K562 (cell line): ENCODE measurements around the gene RFC2. TPM values are rescaled to one million over a fixed set of nuclear protein-coding genes. Genes with fewer than 3 reads are reported as not detected.

Experiments
- ATF1 ChIP-seq, 2 experiments: fragments of 450-650 bp in 1 of 2; IDR thresholded peaks; 2 replicates each; pipeline ENCODE4 v1.6.1; 2016; ENCODE audit warnings: missing compliant biosample characterization in 1 of 2, missing genetic modification characterization in 1 of 2
- CBFA2T2 ChIP-seq: fragments of 450-650 bp; conservative IDR thresholded peaks from 2 replicates; pipeline ENCODE4 v1.6.1; 2017; ENCODE audit warnings: mild to moderate bottlenecking
- CEBPB ChIP-seq: fragments of 450-650 bp; IDR thresholded peaks from 2 replicates; pipeline ENCODE4 v1.6.1; 2016; ENCODE audit warnings: missing genetic modification characterization, missing compliant biosample characterization
- CREM ChIP-seq: IDR thresholded peaks from 2 replicates; pipeline ENCODE4 v1.6.1; 2014; ENCODE audit warnings: antibody characterized with exemption, low read depth
- ELF1 ChIP-seq: fragments of 200-800 bp; sonication (Bioruptor generic); IDR thresholded peaks from 2 replicates; pipeline ENCODE4 v1.6.1; 2016; ENCODE audit warnings: missing genetic modification characterization, missing compliant biosample characterization
- FOXP1 ChIP-seq: sonication (generic); formaldehyde crosslinking; IDR thresholded peaks from 2 replicates; pipeline ENCODE4 v1.8.0; 2022; ENCODE audit warnings: mild to moderate bottlenecking, missing genetic modification reagents
- NR2C1 ChIP-seq, 2 experiments: fragments of 450-650 bp; IDR thresholded peaks; 2 replicates each; pipeline ENCODE4 v1.6.1; 2017; ENCODE audit warnings: mild to moderate bottlenecking in 2 of 2, antibody characterized with exemption in 1 of 2, inconsistent platforms in 1 of 2, missing compliant biosample characterization in 1 of 2, missing genetic modification characterization in 1 of 2
- PHTF2 ChIP-seq: fragments of 250-450 bp; sonication (Bioruptor Pico); IDR thresholded peaks from 2 replicates; pipeline ENCODE4 v1.5.0; 2021; ENCODE audit warnings: mild to moderate bottlenecking
- RBFOX2 ChIP-seq: fragments of 200-400 bp; formaldehyde crosslinking; IDR thresholded peaks from 2 replicates; pipeline ENCODE4 v1.6.1; 2017; ENCODE audit warnings: low read depth, mild to moderate bottlenecking, low read length, moderate library complexity
- RBM25 ChIP-seq: fragments of 200-400 bp; formaldehyde crosslinking; IDR thresholded peaks from 2 replicates; pipeline ENCODE4 v1.6.1; 2018; ENCODE audit warnings: low read length, low read depth, moderate library complexity; ENCODE audit not compliant: severe bottlenecking
- U2AF2 ChIP-seq: fragments of 200-400 bp; formaldehyde crosslinking; optimal IDR thresholded peaks from 2 replicates; pipeline ENCODE3; 2017; ENCODE audit warnings: low read depth, mild to moderate bottlenecking, low read length
- YBX1 ChIP-seq: fragments of 450-650 bp; IDR thresholded peaks from 2 replicates; pipeline ENCODE4 v1.7.1; 2016; ENCODE audit warnings: mild to moderate bottlenecking
- ZNF239 ChIP-seq: fragments of 250-450 bp; sonication (Bioruptor Pico); IDR thresholded peaks from 2 replicates; pipeline ENCODE4 v1.4.0; 2020; ENCODE audit warnings: mild to moderate bottlenecking
- ZNF347 ChIP-seq: fragments of 450-650 bp; formaldehyde crosslinking; IDR thresholded peaks from 2 replicates; pipeline ENCODE4 v1.4.0; 2020; ENCODE audit warnings: low read depth, mild to moderate bottlenecking, moderate library complexity
- polyA plus RNA-seq, 8 experiments: library from polyadenylated mRNA; depleted of rRNA in 4 of 8; stranded (reverse) in 5 of 8; unstranded in 3 of 8; fragments of >200 nt; fragmentation: Nextera tagmentation in 2 of 8; fragmentation: Illumina TruSeq in 1 of 8; extraction: Ambion mirVana in 2 of 8; extraction: Trizol in 1 of 8; gene quantifications; 2 replicates each; pipeline versions ENCODE4 v1.2.1 to v1.2.3, GENCODE V29; 2011 to 2014; ENCODE audit warnings: inconsistent platforms in 1 of 8, missing spikeins in 1 of 8
- total RNA-seq, 7 experiments: library from RNA; depleted of rRNA in 6 of 7; stranded (reverse); fragments of >200 nt in 6 of 7; fragmentation: Illumina TruSeq in 2 of 7; extraction: Trizol in 2 of 7; gene quantifications; 2 replicates each; pipeline versions ENCODE4 v1.2.1 to v1.2.3, GENCODE V29; 2011 to 2021; ENCODE audit warnings: low replicate concordance in 1 of 7
- TF ChIP-seq, protein P1 (sequence below): fragments of 450-650 bp; IDR thresholded peaks from 2 replicates; pipeline ENCODE4 v1.6.1; 2018; ENCODE audit warnings: mild to moderate bottlenecking, low read depth; ENCODE audit not compliant: partially characterized antibody
- TF ChIP-seq, protein P2 (sequence below): sonication (generic); formaldehyde crosslinking; IDR thresholded peaks from 2 replicates; pipeline ENCODE4 v1.8.0; 2023; ENCODE audit warnings: mild to moderate bottlenecking, missing genetic modification reagents
- TF ChIP-seq, protein P3 (sequence below): fragments of 250-450 bp; sonication (Bioruptor Pico); IDR thresholded peaks from 2 replicates; pipeline ENCODE4 v1.5.0; 2021
- TF ChIP-seq, protein P4 (sequence below): sonication (generic); formaldehyde crosslinking; IDR thresholded peaks from 2 replicates; pipeline ENCODE4 v1.8.0; 2022; ENCODE audit warnings: mild to moderate bottlenecking, missing genetic modification reagents
- TF ChIP-seq, protein P5 (sequence below): fragments of 250-450 bp; sonication (Bioruptor Pico); IDR thresholded peaks from 2 replicates; pipeline ENCODE4 v1.8.0; 2022; ENCODE audit warnings: inconsistent platforms, mild to moderate bottlenecking, moderate library complexity, borderline replicate concordance
- TF ChIP-seq, protein P6 (sequence below): fragments of 450-650 bp; formaldehyde crosslinking; IDR thresholded peaks from 2 replicates; pipeline ENCODE4 v1.4.0; 2022; ENCODE audit warnings: missing genetic modification characterization

Gene RFC2
- total and polyA plus RNA-seq, 9 of the 15 experiments (the other 6 are each of a cell fraction or from before 2014, with no cell fraction given), result 32.5 to 161 (median 102) TPM

DNA sequence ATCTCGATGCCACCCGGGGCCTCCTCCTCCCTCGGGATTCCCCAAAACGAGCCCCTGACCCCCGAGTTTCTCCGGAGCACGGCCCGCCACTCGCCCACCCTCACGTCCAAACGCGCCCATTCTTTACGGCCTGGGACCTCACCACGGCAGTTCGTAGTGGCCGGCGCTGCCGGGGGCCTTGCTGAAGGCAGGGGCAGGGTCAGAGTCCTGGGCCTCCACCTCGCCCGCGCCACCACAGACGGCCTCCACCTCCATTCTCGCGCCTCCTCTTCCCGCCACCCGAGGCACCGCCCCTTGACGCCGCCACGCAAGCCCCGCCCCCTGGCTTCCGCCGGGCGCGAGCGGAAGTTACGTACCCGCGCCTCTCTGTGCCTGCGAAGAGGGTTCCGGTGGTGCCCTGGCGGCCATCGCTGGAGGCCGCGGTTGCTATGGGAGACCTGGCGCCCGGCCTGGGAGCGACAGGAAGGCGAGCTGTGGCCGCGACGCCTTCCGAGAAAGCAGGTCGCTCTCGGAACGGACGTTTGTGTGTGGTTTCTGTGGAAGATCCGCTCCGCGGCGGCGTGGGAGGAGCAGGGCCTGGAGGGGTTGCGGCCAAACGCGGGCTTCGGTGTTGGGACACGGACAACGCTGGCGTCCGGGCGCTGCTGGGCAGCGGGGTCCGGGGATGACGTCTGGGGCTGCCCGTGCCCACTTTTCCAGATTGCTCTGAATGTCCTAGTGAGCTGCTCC, at the start of gene RFC2 (continued):
- TF ChIP-seq, protein P1, sequence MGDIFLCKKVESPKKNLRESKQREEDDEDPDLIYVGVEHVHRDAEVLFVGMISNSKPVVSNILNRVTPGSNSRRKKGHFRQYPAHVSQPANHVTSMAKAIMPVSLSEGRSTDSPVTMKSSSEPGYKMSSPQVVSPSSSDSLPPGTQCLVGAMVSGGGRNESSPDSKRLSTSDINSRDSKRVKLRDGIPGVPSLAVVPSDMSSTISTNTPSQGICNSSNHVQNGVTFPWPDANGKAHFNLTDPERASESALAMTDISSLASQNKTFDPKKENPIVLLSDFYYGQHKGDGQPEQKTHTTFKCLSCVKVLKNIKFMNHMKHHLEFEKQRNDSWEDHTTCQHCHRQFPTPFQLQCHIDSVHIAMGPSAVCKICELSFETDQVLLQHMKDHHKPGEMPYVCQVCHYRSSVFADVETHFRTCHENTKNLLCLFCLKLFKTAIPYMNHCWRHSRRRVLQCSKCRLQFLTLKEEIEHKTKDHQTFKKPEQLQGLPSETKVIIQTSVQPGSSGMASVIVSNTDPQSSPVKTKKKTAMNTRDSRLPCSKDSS, result no peak
- TF ChIP-seq, protein P2, sequence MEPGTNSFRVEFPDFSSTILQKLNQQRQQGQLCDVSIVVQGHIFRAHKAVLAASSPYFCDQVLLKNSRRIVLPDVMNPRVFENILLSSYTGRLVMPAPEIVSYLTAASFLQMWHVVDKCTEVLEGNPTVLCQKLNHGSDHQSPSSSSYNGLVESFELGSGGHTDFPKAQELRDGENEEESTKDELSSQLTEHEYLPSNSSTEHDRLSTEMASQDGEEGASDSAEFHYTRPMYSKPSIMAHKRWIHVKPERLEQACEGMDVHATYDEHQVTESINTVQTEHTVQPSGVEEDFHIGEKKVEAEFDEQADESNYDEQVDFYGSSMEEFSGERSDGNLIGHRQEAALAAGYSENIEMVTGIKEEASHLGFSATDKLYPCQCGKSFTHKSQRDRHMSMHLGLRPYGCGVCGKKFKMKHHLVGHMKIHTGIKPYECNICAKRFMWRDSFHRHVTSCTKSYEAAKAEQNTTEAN, result no peak; the same call in 1 of the 2 replicates
- TF ChIP-seq, protein P3, sequence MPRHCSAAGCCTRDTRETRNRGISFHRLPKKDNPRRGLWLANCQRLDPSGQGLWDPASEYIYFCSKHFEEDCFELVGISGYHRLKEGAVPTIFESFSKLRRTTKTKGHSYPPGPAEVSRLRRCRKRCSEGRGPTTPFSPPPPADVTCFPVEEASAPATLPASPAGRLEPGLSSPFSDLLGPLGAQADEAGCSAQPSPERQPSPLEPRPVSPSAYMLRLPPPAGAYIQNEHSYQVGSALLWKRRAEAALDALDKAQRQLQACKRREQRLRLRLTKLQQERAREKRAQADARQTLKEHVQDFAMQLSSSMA (CRISPR knock-in tag), result peak; percentile 21; the same call in 1 of the 2 replicates
- TF ChIP-seq, protein P4, sequence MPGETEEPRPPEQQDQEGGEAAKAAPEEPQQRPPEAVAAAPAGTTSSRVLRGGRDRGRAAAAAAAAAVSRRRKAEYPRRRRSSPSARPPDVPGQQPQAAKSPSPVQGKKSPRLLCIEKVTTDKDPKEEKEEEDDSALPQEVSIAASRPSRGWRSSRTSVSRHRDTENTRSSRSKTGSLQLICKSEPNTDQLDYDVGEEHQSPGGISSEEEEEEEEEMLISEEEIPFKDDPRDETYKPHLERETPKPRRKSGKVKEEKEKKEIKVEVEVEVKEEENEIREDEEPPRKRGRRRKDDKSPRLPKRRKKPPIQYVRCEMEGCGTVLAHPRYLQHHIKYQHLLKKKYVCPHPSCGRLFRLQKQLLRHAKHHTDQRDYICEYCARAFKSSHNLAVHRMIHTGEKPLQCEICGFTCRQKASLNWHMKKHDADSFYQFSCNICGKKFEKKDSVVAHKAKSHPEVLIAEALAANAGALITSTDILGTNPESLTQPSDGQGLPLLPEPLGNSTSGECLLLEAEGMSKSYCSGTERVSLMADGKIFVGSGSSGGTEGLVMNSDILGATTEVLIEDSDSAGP, result no peak; the same call in 1 of the 2 replicates
- no peak for TF ChIP-seq PHTF2 (CRISPR knock-in tag)
- peak; percentile 86 for TF ChIP-seq RBM25
- TF ChIP-seq ZNF347, result no peak
- TF ChIP-seq, protein P5, sequence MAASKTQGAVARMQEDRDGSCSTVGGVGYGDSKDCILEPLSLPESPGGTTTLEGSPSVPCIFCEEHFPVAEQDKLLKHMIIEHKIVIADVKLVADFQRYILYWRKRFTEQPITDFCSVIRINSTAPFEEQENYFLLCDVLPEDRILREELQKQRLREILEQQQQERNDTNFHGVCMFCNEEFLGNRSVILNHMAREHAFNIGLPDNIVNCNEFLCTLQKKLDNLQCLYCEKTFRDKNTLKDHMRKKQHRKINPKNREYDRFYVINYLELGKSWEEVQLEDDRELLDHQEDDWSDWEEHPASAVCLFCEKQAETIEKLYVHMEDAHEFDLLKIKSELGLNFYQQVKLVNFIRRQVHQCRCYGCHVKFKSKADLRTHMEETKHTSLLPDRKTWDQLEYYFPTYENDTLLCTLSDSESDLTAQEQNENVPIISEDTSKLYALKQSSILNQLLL (CRISPR knock-in tag), result no peak
- TF ChIP-seq ATF1 (CRISPR knock-in tag; IDR thresholded peaks at IDR 0.05), result peak; percentile 61
- peak; percentile 96 for TF ChIP-seq ATF1 (tag; IDR thresholded peaks at IDR 0.05)
- no peak for TF ChIP-seq NR2C1 (IDR thresholded peaks at IDR 0.05)
- no peak for TF ChIP-seq NR2C1 (tag; IDR thresholded peaks at IDR 0.05)
- TF ChIP-seq RBFOX2, result peak; percentile 99
- TF ChIP-seq, protein P6, sequence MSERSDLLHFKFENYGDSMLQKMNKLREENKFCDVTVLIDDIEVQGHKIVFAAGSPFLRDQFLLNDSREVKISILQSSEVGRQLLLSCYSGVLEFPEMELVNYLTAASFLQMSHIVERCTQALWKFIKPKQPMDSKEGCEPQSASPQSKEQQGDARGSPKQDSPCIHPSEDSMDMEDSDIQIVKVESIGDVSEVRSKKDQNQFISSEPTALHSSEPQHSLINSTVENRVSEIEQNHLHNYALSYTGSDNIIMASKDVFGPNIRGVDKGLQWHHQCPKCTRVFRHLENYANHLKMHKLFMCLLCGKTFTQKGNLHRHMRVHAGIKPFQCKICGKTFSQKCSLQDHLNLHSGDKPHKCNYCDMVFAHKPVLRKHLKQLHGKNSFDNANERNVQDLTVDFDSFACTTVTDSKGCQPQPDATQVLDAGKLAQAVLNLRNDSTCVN (CRISPR knock-in tag), result no peak
- TF ChIP-seq U2AF2, result no peak
- no peak; the same call in 1 of the 2 replicates for TF ChIP-seq ELF1 (tag)
- TF ChIP-seq ZNF239, result no peak
- TF ChIP-seq CEBPB (tag), result no peak
- no peak for TF ChIP-seq CBFA2T2
- TF ChIP-seq FOXP1 (CRISPR knock-in tag), result peak; percentile 91; the same call in 1 of the 2 replicates
- TF ChIP-seq CREM, result peak; percentile 97
- no peak for TF ChIP-seq YBX1
